GM12873 (cell line): ENCODE results near the gene SEC14L5.
A peak's percentile ranks its signal among the peaks of the same experiment; 100 is the strongest.

Experiments used
- TF ChIP-seq, protein P1 (sequence below): IDR thresholded peaks from 2 replicates; pipeline ENCODE4 v1.5.1; 2012; ENCODE audit warnings: low read depth, mild to moderate bottlenecking, moderate library complexity, low read length, control low read depth; ENCODE audit not compliant: insufficient read depth; ENCODE audit errors: missing control alignments

The SEC14L5 gene

GRCh38 chr16:5046914-5047313, 88.8 kb downstream of the SEC14L5 start:
- TF ChIP-seq, protein P1, sequence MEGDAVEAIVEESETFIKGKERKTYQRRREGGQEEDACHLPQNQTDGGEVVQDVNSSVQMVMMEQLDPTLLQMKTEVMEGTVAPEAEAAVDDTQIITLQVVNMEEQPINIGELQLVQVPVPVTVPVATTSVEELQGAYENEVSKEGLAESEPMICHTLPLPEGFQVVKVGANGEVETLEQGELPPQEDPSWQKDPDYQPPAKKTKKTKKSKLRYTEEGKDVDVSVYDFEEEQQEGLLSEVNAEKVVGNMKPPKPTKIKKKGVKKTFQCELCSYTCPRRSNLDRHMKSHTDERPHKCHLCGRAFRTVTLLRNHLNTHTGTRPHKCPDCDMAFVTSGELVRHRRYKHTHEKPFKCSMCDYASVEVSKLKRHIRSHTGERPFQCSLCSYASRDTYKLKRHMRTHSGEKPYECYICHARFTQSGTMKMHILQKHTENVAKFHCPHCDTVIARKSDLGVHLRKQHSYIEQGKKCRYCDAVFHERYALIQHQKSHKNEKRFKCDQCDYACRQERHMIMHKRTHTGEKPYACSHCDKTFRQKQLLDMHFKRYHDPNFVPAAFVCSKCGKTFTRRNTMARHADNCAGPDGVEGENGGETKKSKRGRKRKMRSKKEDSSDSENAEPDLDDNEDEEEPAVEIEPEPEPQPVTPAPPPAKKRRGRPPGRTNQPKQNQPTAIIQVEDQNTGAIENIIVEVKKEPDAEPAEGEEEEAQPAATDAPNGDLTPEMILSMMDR = no peak

DNA sequence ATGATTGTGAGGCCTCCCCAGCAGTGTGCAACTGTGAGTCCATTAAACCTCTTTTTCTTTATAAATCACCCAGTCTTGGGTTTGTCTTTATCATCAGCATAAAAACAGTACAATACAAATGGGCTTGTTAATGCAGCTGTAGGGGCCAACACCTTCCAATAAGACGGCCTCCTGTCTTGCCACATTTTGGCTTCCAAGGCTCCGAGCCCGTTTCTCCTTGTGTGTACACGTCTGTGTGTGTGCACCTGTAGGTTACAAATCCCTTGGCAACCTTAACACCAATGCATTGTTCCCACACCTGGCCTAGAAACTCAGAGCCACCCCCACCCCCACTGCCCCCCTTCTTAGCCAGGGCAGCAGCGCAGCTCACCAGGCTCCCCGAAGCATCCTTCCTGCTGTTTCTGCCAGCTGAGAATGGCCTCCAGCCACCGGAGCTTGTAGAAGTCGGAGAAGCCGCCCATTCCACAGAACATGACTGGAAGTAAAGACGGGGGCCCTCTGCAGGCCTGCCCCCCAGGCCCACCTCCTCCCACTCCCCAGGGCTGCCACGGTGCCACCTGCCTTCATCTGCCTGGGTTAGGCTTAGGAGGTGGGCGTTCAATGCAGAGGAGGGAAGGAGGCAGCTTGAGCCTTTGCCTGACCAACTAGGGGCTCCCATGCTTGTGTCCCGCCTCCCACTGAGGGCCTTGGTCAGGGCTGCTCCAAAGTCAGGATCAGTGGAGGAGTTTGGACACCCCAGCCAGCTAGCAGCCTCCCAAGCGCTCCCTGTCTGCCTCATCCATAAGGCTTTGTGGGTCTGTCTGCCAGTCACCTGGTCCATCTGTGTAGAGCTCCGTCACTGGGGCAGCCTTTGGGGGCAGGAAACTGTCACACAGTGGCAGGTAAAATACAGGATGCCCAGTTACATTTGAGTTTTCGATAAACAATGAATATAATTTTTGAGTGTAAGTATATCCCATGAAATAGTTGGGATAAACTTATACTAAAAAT, 97.0 kb downstream of the SEC14L5 start:
- TF ChIP-seq, protein P1 = no peak

- TF ChIP-seq, protein P1 = peak; percentile 84
Observed at GRCh38 chr16:5056352-5056751, 98.2 kb downstream of the SEC14L5 start.

DNA sequence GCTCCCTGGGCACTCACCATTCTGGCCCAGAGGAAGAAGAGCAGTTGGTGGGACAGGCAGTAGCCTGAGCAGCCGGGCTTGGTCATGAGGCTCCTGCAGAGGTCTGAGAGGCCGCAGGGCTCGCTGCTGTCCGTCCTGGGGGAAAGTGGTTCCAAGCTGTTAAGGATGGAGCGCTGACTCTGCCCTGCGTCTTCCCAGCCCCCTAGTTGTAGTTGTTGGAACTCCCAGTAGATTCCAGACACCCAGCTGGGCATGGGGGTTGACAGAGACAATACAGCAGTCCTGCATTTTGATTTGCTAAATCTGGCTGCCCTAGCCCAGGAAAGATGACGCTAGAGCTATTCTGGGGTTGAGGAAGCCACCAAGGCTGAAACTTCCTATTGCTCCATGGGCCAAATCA, 100.3 kb downstream of the SEC14L5 start:
- TF ChIP-seq, protein P1 = no peak

DNA sequence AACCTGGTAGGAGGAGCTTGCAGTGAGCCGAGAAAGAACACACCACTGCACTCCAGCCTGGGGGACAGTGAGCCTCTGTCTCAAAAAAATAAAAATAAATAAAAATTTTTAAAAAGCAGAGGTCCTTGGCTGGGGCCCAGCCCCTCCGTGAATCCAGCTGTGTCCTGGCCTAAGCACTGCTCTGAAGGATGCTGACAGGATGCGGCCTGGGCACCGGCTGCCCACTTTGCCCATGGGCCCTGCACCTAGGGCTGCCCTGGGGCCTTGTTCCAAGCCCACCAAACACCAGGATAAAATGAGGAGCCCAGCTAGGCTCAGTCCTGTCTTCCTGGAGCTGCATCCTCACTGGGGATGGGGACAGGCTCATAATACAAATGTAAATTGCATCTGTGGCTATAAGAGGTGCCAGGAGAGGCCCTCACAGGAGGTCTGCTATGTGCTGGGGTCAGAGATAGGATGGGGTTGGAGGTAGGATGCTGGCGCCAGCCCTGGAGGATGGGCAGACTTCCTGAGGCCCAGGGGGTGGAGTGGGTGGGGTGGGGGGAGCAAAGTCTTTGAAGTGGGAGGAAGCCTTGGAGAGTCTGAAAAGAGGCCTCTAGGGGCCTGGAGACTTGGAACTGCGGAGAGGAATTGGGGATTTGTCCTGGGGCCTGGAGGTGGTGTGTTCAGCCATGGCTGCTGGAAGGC, 101.4 kb downstream of the SEC14L5 start:
- TF ChIP-seq, protein P1 = no peak

DNA sequence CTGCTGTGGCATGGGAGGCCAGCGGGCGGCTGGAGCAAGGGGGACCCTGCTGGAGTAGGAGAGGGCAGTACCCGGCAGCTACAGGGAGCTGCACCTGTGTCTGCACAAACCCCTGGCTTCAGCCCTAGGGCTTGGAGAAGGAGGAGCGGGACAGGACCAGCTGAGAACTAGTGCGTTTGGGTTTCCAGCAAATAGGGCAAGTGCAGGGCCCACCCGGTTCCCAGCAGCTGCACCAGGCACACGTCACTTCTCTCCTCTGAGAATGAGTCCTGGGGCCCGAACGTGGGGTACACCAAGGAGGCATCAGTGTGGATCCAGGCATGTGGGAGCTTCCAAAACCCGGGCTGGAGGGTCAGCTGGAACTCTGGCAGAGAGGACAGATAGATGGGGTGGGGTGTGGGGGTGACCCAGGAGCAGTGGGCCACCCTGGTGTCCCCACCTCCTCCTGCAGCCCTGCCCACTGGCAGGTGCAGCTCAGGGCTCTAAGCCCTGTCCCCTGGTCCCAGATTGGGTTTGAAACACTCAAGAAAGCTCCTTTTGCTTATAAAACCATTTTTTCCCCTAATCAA, 102.0 kb downstream of the SEC14L5 start:
- TF ChIP-seq, protein P1 = no peak

- TF ChIP-seq, protein P1 = no peak
Observed at GRCh38 chr16:5062051-5062450, 103.9 kb downstream of the SEC14L5 start.
